ENCODE results near the gene RAC2. TPM values are rescaled to one million over a fixed set of nuclear protein-coding genes. Genes with fewer than 3 reads are reported as not detected.

Gene RAC2
- total RNA-seq, 1 donor from 2014 or later: 11.5 TPM

DNA sequence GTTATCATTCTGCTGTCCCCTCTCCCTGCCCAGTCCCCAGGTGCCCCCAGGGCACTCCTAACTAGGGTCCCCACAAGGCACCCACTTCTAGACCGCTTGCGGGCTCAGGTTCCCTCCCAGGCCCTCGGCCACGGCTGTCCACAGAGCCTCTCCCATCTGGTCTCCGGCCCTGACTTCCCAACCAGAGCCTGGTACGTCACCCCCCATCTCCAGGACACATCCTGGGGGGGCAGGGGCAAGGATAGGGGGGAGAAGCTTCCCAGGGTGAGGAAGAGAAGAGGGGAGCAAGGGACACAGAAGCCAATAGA is 32.2 kb downstream of the RAC2 start:
- no peak for DNase-seq (ENCODE audit: low spot score in 2 of 2)
- H3K27ac ChIP-seq: no peak overlapping the region
- no peaks in the 10 kb centered on the region for H3K36me3 ChIP-seq
- TF ChIP-seq, protein P1, sequence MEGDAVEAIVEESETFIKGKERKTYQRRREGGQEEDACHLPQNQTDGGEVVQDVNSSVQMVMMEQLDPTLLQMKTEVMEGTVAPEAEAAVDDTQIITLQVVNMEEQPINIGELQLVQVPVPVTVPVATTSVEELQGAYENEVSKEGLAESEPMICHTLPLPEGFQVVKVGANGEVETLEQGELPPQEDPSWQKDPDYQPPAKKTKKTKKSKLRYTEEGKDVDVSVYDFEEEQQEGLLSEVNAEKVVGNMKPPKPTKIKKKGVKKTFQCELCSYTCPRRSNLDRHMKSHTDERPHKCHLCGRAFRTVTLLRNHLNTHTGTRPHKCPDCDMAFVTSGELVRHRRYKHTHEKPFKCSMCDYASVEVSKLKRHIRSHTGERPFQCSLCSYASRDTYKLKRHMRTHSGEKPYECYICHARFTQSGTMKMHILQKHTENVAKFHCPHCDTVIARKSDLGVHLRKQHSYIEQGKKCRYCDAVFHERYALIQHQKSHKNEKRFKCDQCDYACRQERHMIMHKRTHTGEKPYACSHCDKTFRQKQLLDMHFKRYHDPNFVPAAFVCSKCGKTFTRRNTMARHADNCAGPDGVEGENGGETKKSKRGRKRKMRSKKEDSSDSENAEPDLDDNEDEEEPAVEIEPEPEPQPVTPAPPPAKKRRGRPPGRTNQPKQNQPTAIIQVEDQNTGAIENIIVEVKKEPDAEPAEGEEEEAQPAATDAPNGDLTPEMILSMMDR (IDR thresholded peaks at IDR 0.05): no peak
- H3K4me3 ChIP-seq: no peak overlapping the region
- no peaks in the 10 kb centered on the region for H3K27me3 ChIP-seq
- intact Hi-C loops (cut with DNase I): no loop called here
- peaks cover 0 to 3% of the 10 kb centered on the region in 2 donors for H3K4me1 ChIP-seq
- H3K9me3 ChIP-seq: no peaks in the 10 kb centered on the region

DNA sequence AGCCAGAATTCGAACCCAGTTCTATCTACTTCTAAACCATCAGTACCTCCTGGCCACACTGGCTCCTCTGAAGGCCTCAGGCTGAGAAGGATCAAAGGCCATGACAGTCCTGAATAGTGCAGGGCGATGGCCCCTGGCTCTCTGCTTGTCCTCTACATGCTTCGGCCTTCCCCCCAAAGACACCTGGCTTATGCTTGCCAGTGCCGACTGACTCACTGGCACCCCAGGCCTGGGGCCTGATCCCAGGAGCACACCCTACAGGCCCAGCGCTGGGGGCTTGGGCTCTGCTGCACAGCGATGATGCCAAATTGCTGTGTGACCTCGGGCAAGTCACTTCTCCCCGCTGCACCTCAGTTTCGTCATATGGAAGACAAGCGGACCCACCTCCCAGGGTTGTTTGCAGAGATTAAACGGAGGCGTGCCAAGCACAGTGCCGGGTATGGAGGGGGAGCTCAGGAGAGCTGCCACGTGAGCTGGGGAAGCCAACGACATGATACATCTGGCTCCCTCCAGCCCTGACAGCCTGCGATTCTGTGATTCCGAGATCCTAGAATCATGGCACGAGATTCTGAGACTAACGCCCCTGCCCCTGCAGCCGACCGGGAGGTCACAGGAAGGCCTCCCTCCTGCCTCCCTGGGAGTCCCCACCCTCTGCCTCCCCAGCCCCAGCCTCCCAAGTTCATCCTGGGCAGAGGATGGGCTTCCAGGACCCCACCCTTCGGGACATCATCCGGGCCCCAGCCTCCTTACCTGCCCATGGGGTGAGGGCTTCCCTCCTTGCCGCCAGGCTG is 32.8 kb downstream of the RAC2 start:
- Histone ChIP-seq H3K4me3 (no peak overlapping the region), H3K4me1 (peaks cover 0 to 3% of the 10 kb centered on the region in 2 donors), H3K9me3 (no peaks in the 10 kb centered on the region), H3K27me3 (no peaks in the 10 kb centered on the region), H3K36me3 (no peaks in the 10 kb centered on the region), H3K27ac (no peak overlapping the region)
- no peak for DNase-seq (ENCODE audit: low spot score in 2 of 2)
- TF ChIP-seq, protein P1 (IDR thresholded peaks at IDR 0.05): no peak
- intact Hi-C loops (cut with DNase I): no loop called here

DNA sequence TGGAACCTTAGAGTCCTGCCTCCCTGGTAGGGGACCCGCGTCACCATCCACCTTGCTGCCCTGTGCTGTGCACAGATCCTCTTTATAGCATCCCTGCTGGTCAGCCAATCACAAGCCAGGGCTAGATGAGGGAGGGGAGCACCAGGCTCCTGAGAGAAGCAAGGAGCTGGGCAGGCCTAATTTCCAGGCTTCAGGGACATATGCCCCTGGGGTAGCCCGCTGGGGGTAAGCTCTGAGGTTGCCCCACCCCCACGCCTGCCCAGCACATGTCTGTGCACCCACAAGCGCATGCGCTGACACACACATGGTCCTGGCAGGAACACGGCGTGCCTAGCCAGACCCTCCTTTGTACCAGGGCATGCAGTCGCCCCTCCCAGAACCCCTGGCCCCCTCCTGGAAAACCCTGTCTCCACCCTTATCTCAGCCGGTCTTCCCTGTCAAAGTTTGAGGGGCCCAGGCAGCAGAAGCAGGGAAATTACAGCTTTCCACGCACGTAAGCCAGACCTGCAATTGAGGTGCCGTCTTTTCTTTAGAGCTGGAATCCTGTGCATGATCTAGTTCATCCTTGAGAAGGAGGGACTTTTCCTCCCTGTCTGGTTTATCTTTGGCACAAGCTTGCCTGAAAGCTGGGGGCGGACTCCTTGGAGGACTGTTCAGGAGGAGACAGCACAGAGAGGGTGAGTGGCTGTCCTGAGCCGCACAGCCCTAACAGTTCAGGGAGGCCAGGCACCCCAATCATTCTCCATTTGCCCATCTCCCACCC is 33.8 kb downstream of the RAC2 start:
- Histone ChIP-seq H3K4me3 (no peak overlapping the region), H3K27ac (no peak overlapping the region), H3K36me3 (no peaks in the 10 kb centered on the region), H3K27me3 (no peaks in the 10 kb centered on the region), H3K9me3 (no peaks in the 10 kb centered on the region), H3K4me1 (peaks cover 0 to 3% of the 10 kb centered on the region in 2 donors)
- DNase-seq (ENCODE audit: low spot score in 2 of 2): no peak
- TF ChIP-seq, protein P1 (IDR thresholded peaks at IDR 0.05): no peak
- intact Hi-C loops (cut with DNase I): no loop called here

DNA sequence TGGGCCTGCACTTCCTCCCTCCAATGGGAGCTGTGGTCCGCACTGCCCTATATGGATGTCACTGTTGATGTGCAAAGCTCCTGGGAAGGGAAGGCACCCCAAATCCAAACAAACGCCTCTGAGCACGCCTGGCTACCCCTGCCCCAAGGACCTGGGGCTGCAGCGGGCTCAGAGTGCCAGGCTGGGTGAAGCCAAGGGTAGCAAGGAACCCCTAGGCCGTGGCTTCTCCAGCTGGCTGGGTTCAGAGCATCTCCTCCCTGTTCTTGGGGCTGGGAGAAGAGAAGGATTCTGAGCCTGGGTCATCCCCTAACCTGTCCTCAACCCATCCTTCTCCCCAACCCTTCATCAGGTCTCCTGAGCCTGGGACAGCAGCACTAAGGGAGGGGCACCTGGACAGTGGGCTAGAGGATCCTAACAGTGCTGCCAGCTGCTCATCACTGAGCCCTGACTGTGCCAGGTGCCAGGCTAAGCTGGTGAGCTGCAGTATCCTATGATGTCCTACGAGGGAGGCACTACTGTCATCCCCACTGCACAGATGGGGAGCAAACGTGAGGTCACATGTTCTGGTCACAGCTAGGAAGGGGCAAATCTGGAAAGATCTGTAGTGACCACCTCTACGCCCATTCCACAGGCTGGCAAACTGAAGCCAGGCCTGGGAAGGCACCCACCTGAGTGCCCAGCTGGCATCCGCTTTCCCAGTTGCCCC is 34.8 kb downstream of the RAC2 start:
- Histone ChIP-seq H3K27ac (no peak overlapping the region), H3K27me3 (no peaks in the 10 kb centered on the region), H3K9me3 (no peaks in the 10 kb centered on the region), H3K36me3 (no peaks in the 10 kb centered on the region), H3K4me1 (peaks cover 0 to 3% of the 10 kb centered on the region in 2 donors), H3K4me3 (no peak overlapping the region)
- TF ChIP-seq, protein P1 (IDR thresholded peaks at IDR 0.05): no peak
- DNase-seq (ENCODE audit: low spot score in 2 of 2): no peak
- intact Hi-C loops (cut with DNase I): no loop called here

DNA sequence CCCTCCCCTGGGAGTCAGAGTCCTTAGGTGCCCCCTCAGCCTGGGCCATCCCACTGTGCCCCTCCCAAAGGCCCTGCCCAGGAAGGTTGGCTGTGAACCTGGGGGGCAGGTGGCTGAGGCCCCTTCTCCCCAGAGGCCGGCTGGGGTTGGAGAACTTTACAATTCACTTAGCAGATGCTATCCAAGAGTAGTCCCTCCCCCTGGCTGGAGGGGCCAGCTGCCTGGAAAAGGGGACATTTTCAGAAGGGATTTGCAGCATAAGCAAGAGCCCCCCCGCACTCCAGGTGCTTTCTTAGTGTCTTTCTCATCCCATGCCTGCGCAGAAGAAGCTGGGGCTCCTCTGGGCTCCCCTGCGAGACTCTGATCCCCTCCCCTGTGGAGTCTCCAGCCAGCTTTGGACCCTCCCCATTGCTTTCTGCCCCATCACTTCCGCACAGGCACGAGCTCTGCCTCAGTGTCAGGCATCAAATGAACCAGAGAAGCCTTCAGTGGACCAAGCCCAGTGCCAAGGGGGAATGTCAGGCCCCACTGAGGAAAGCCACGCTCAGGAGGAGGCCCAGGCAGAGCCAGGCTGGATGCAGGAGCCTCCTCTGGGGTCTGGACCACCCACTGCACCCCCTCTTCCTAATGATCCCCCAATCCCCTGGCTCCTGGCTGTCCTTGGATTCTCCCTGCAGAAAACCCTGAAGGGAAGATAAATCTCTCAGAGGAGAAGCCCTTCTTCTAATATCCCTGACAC is 35.5 kb downstream of the RAC2 start:
- Histone ChIP-seq H3K36me3 (no peaks in the 10 kb centered on the region), H3K9me3 (no peaks in the 10 kb centered on the region), H3K4me3 (no peak overlapping the region), H3K4me1 (peaks cover 0 to 3% of the 10 kb centered on the region in 2 donors), H3K27ac (no peak overlapping the region), H3K27me3 (no peaks in the 10 kb centered on the region)
- intact Hi-C loops (cut with DNase I): no loop called here
- no peak for DNase-seq (ENCODE audit: low spot score in 2 of 2)
- TF ChIP-seq, protein P1 (IDR thresholded peaks at IDR 0.05): no peak
